Measurements from ENCODE around the gene FAIM2. TPM values are rescaled to one million over a fixed set of nuclear protein-coding genes. Genes with fewer than 3 reads are reported as not detected.

FAIM2 gene
- total and polyA plus RNA-seq, 2 experiments from 2014 or later = 0.61 to 2.0 TPM

DNA sequence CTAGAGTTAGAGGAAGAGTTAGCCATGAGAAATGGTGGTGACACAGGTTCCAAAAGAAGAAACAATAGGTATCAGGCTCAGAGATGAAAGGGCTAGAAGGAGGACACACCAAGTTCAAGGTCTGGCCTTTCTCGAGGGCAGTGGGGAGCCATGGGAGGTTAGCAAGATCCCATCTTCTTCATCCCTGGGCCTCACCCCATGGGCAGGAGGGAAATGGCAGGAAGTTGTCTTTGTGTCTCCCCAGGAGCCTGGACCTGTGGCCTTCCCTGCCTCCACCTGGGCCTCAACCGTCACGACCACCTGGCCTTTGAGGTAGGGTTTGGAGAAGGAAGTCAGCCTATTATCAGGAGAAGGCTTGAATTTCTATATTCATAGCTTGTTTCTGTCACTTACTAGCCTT, 41.0 kb upstream of the FAIM2 start:
- ATAC-seq (no peak), DNase-seq (ENCODE audit: low spot score) (no peak)
- Histone ChIP-seq H3K36me3 (ENCODE audit: insufficient read depth) (no peaks in the 10 kb centered on the region), H3K27ac (ENCODE audit: low read depth) (no peak overlapping the region), H3K4me3 (no peak overlapping the region), H2AFZ (no peak overlapping the region), H3K4me1 (ENCODE audit: insufficient read depth) (peaks cover 26% of the 10 kb centered on the region), H4K20me1 (replicated peaks; ENCODE audit: insufficient read depth) (no peaks in the 10 kb centered on the region), H3K79me2 (replicated peaks; ENCODE audit: insufficient read depth) (no peaks in the 10 kb centered on the region), H3K27me3 (ENCODE audit: insufficient read depth) (no peaks in the 10 kb centered on the region), H3K4me2 (no peak overlapping the region), H3F3A (replicated peaks; ENCODE audit: low read depth) (no peaks in the 10 kb centered on the region), H3K9me2 (ENCODE audit: insufficient read depth) (no peaks in the 10 kb centered on the region)
- Mint-ChIP-seq H3K36me3 (ENCODE audit: low read depth) (no peaks in the 10 kb centered on the region), H3K4me1 (peaks cover 41% of the 10 kb centered on the region), H3K27me3 (ENCODE audit: insufficient read depth, low read depth, poor library complexity) (peaks cover 14% of the 10 kb centered on the region), H3K27ac (no peak overlapping the region), H3K4me3 (no peak overlapping the region), H3K9me3 (no peaks in the 10 kb centered on the region)
- TF ChIP-seq EZH2phosphoT487 (IDR thresholded peaks at IDR 0.05; ENCODE audit: unreplicated experiment) (no peak), STAT1 (IDR thresholded peaks at IDR 0.05; ENCODE audit: unreplicated experiment) (no peak), POLR2AphosphoS5 (IDR thresholded peaks at IDR 0.05; ENCODE audit: low read depth) (no peak), REST (IDR thresholded peaks at IDR 0.05; ENCODE audit: unreplicated experiment) (no peak), CREB1 (CRISPR knock-in tag; IDR thresholded peaks at IDR 0.05; ENCODE audit: low read depth) (no peak), JUNB (IDR thresholded peaks at IDR 0.05; ENCODE audit: unreplicated experiment) (no peak), EZH2 (IDR thresholded peaks at IDR 0.05; ENCODE audit: low read depth, unreplicated experiment) (no peak), ZNF114 (CRISPR knock-in tag; IDR thresholded peaks at IDR 0.05) (no peak), ZNF331 (CRISPR knock-in tag; IDR thresholded peaks at IDR 0.05; ENCODE audit: low read depth) (no peak), NANOG (IDR thresholded peaks at IDR 0.05; ENCODE audit: borderline replicate concordance) (no peak)
- TF ChIP-seq, protein P1, sequence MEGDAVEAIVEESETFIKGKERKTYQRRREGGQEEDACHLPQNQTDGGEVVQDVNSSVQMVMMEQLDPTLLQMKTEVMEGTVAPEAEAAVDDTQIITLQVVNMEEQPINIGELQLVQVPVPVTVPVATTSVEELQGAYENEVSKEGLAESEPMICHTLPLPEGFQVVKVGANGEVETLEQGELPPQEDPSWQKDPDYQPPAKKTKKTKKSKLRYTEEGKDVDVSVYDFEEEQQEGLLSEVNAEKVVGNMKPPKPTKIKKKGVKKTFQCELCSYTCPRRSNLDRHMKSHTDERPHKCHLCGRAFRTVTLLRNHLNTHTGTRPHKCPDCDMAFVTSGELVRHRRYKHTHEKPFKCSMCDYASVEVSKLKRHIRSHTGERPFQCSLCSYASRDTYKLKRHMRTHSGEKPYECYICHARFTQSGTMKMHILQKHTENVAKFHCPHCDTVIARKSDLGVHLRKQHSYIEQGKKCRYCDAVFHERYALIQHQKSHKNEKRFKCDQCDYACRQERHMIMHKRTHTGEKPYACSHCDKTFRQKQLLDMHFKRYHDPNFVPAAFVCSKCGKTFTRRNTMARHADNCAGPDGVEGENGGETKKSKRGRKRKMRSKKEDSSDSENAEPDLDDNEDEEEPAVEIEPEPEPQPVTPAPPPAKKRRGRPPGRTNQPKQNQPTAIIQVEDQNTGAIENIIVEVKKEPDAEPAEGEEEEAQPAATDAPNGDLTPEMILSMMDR (conservative IDR thresholded peaks at IDR 0.05; ENCODE audit: low read depth in 2 of 2) = no peak
- TF ChIP-seq, protein P2, sequence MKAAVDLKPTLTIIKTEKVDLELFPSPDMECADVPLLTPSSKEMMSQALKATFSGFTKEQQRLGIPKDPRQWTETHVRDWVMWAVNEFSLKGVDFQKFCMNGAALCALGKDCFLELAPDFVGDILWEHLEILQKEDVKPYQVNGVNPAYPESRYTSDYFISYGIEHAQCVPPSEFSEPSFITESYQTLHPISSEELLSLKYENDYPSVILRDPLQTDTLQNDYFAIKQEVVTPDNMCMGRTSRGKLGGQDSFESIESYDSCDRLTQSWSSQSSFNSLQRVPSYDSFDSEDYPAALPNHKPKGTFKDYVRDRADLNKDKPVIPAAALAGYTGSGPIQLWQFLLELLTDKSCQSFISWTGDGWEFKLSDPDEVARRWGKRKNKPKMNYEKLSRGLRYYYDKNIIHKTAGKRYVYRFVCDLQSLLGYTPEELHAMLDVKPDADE (IDR thresholded peaks at IDR 0.05) = no peak
- TF ChIP-seq, protein P3, sequence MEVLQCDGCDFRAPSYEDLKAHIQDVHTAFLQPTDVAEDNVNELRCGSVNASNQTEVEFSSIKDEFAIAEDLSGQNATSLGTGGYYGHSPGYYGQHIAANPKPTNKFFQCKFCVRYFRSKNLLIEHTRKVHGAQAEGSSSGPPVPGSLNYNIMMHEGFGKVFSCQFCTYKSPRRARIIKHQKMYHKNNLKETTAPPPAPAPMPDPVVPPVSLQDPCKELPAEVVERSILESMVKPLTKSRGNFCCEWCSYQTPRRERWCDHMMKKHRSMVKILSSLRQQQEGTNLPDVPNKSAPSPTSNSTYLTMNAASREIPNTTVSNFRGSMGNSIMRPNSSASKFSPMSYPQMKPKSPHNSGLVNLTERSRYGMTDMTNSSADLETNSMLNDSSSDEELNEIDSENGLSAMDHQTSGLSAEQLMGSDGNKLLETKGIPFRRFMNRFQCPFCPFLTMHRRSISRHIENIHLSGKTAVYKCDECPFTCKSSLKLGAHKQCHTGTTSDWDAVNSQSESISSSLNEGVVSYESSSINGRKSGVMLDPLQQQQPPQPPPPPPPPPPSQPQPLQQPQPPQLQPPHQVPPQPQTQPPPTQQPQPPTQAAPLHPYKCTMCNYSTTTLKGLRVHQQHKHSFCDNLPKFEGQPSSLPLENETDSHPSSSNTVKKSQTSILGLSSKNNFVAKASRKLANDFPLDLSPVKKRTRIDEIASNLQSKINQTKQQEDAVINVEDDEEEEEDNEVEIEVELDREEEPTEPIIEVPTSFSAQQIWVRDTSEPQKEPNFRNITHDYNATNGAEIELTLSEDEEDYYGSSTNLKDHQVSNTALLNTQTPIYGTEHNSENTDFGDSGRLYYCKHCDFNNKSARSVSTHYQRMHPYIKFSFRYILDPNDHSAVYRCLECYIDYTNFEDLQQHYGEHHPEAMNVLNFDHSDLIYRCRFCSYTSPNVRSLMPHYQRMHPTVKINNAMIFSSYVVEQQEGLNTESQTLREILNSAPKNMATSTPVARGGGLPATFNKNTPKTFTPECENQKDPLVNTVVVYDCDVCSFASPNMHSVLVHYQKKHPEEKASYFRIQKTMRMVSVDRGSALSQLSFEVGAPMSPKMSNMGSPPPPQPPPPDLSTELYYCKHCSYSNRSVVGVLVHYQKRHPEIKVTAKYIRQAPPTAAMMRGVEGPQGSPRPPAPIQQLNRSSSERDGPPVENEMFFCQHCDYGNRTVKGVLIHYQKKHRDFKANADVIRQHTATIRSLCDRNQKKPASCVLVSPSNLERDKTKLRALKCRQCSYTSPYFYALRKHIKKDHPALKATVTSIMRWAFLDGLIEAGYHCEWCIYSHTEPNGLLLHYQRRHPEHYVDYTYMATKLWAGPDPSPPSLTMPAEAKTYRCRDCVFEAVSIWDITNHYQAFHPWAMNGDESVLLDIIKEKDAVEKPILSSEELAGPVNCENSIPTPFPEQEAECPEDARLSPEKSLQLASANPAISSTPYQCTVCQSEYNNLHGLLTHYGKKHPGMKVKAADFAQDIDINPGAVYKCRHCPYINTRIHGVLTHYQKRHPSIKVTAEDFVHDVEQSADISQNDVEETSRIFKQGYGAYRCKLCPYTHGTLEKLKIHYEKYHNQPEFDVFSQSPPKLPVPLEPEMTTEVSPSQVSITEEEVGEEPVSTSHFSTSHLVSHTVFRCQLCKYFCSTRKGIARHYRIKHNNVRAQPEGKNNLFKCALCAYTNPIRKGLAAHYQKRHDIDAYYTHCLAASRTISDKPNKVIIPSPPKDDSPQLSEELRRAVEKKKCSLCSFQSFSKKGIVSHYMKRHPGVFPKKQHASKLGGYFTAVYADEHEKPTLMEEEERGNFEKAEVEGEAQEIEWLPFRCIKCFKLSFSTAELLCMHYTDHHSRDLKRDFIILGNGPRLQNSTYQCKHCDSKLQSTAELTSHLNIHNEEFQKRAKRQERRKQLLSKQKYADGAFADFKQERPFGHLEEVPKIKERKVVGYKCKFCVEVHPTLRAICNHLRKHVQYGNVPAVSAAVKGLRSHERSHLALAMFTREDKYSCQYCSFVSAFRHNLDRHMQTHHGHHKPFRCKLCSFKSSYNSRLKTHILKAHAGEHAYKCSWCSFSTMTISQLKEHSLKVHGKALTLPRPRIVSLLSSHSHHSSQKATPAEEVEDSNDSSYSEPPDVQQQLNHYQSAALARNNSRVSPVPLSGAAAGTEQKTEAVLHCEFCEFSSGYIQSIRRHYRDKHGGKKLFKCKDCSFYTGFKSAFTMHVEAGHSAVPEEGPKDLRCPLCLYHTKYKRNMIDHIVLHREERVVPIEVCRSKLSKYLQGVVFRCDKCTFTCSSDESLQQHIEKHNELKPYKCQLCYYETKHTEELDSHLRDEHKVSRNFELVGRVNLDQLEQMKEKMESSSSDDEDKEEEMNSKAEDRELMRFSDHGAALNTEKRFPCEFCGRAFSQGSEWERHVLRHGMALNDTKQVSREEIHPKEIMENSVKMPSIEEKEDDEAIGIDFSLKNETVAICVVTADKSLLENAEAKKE (CRISPR knock-in tag; IDR thresholded peaks at IDR 0.05) = no peak

All from GM23338 (cell line).